SK-N-SH (cell line): ENCODE data around the gene FAM107B.

Source experiments
- CTCF ChIP-seq: fragments of 200-600 bp; sonication (generic); IDR thresholded peaks from 2 replicates; pipeline ENCODE4 v1.6.1; 2017; ENCODE audit warnings: antibody characterized with exemption, mild to moderate bottlenecking, moderate library complexity
- EP300 ChIP-seq, 2 experiments: IDR thresholded peaks; 2 replicates each; pipeline versions ENCODE4 v1.4.0 to v1.6.1; 2012; ENCODE audit warnings: borderline replicate concordance in 1 of 2, low read depth in 1 of 2, low read length in 1 of 2
- EZH2phosphoT487 ChIP-seq: fragments of 200-600 bp; sonication (generic); IDR thresholded peaks from 2 replicates; pipeline ENCODE4 v1.6.1; 2017; ENCODE audit warnings: low read depth, mixed run types, mild to moderate bottlenecking, antibody characterized with exemption, moderate library complexity, borderline replicate concordance
- JUND ChIP-seq: IDR thresholded peaks from 2 replicates; pipeline ENCODE4 v1.4.0; 2012
- MAX ChIP-seq: IDR thresholded peaks from 2 replicates; pipeline ENCODE4 v1.4.0; 2012; ENCODE audit warnings: low read depth
- POLR2AphosphoS5 ChIP-seq: IDR thresholded peaks from 2 replicates; pipeline ENCODE4 v1.6.1; 2012; ENCODE audit warnings: low read depth, low read length
- RAD21 ChIP-seq: IDR thresholded peaks from 2 replicates; pipeline ENCODE4 v1.6.1; 2012; ENCODE audit warnings: mild to moderate bottlenecking, low read length
- REST ChIP-seq: IDR thresholded peaks from 2 replicates; pipeline ENCODE4 v1.6.1; 2012; ENCODE audit warnings: mild to moderate bottlenecking, low read depth, low read length, moderate library complexity
- USF2 ChIP-seq: fragments of 150-350 bp; IDR thresholded peaks from 2 replicates; pipeline ENCODE4 v1.6.1; 2017; ENCODE audit warnings: antibody characterized with exemption, low read length, low read depth, borderline replicate concordance

GRCh38 chr10:14613588-14613920 is 161.1 kb downstream of the FAM107B start:
- TF ChIP-seq CTCF (no peak), EP300 (IDR thresholded peaks at IDR 0.05; ENCODE audit: borderline replicate concordance in 1 of 2, low read depth in 1 of 2, low read length in 1 of 2) (no peak), POLR2AphosphoS5 (no peak), EZH2phosphoT487 (no peak), RAD21 (no peak), REST (no peak), USF2 (no peak), JUND (no peak), MAX (no peak)
